Kidney epithelial cell (primary cell): ENCODE data around the gene CORO1A. TPM values are rescaled to one million over a fixed set of nuclear protein-coding genes. Genes with fewer than 3 reads are reported as not detected.

Source experiments
- DNase-seq: peaks from one replicate; pipeline ENCODE4 v3.0.0-alpha.2; 2010; ENCODE audit warnings: low read depth
- H3K27me3 ChIP-seq: 2 replicates; pipeline ENCODE4 v1.6.0; 2011; ENCODE audit warnings: low read length; ENCODE audit not compliant: control insufficient read depth, insufficient read depth
- H3K36me3 ChIP-seq: 2 replicates; pipeline ENCODE4 v1.5.1; 2011; ENCODE audit warnings: low read length; ENCODE audit not compliant: control insufficient read depth, insufficient read depth
- H3K4me3 ChIP-seq: 2 replicates; pipeline ENCODE4 v1.5.1; 2011; ENCODE audit warnings: low read depth, mild to moderate bottlenecking, control low read depth, low read length
- total RNA-seq: library from RNA; depleted of rRNA; stranded (reverse); fragments of >200 nt; gene quantifications from 2 replicates; pipeline ENCODE4 v1.2.3, GENCODE V29; 2015
- TF ChIP-seq, protein P1 (sequence below): IDR thresholded peaks from 2 replicates; pipeline ENCODE4 v1.5.1; 2011; ENCODE audit warnings: mild to moderate bottlenecking, moderate library complexity, low read length, control low read depth, inconsistent platforms; ENCODE audit not compliant: insufficient read depth, poor library complexity, severe bottlenecking

The CORO1A gene
- total RNA-seq, 1 donor from 2014 or later: 10.8 TPM

- no peak for DNase-seq
- Histone ChIP-seq H3K4me3 (no peak overlapping the region), H3K36me3 (no peaks in the 10 kb centered on the region), H3K27me3 (no peaks in the 10 kb centered on the region)
- TF ChIP-seq, protein P1, sequence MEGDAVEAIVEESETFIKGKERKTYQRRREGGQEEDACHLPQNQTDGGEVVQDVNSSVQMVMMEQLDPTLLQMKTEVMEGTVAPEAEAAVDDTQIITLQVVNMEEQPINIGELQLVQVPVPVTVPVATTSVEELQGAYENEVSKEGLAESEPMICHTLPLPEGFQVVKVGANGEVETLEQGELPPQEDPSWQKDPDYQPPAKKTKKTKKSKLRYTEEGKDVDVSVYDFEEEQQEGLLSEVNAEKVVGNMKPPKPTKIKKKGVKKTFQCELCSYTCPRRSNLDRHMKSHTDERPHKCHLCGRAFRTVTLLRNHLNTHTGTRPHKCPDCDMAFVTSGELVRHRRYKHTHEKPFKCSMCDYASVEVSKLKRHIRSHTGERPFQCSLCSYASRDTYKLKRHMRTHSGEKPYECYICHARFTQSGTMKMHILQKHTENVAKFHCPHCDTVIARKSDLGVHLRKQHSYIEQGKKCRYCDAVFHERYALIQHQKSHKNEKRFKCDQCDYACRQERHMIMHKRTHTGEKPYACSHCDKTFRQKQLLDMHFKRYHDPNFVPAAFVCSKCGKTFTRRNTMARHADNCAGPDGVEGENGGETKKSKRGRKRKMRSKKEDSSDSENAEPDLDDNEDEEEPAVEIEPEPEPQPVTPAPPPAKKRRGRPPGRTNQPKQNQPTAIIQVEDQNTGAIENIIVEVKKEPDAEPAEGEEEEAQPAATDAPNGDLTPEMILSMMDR: no peak
These were observed 40.6 kb upstream of the CORO1A start for GRCh38 chr16:30142672-30143346.

- Histone ChIP-seq H3K27me3 (no peaks in the 10 kb centered on the region), H3K36me3 (no peaks in the 10 kb centered on the region), H3K4me3 (no peak overlapping the region)
- TF ChIP-seq, protein P1: no peak
- no peak for DNase-seq
These were observed 40.1 kb upstream of the CORO1A start for GRCh38 chr16:30143347-30143702.

GRCh38 chr16:30144017-30144416 lies 39.4 kb upstream of the CORO1A start:
- Histone ChIP-seq H3K27me3 (no peaks in the 10 kb centered on the region), H3K4me3 (no peak overlapping the region), H3K36me3 (no peaks in the 10 kb centered on the region)
- no peak for DNase-seq
- TF ChIP-seq, protein P1: no peak

DNA sequence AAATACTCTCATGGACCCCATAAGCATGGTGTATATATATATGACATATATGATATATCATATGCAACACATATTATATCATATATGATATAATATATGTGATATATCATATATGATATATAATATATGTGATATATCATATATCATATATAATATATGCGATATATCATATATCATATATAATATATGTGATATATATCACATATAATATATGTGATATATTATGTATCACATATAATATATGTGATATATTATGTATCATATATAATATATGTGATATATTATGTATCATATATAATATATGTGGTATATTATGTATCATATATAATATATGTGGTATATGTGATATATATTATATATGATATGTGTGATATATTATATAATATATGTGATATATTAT lies 38.5 kb upstream of the CORO1A start:
- no peaks in the 10 kb centered on the region for H3K36me3 ChIP-seq
- TF ChIP-seq, protein P1: no peak
- H3K4me3 ChIP-seq: no peak overlapping the region
- no peaks in the 10 kb centered on the region for H3K27me3 ChIP-seq
- no peak for DNase-seq

DNA sequence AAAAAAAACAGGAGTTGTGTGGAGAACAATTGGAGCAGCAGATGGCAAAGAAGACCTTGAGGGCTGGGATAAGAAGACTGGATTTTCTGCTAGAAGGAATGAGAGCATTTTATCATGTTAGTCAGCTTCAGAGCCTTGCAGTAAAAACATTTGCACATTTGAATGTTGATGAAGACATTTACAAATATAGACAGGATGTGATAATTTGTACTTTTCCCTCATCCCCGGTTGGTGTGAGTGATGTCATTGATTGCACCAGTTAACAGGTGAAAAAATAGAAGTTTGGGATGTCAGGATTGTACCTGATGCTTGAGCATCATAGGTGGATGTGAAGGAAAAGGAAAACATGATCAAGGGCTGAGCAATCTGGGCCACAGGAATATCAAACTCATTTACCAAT lies 37.7 kb upstream of the CORO1A start:
- TF ChIP-seq, protein P1: no peak
- no peaks in the 10 kb centered on the region for H3K36me3 ChIP-seq
- DNase-seq: no peak
- no peak overlapping the region for H3K4me3 ChIP-seq
- H3K27me3 ChIP-seq: no peaks in the 10 kb centered on the region

- H3K27me3 ChIP-seq: no peaks in the 10 kb centered on the region
- H3K36me3 ChIP-seq: no peaks in the 10 kb centered on the region
- TF ChIP-seq, protein P1: no peak
- DNase-seq: no peak
- H3K4me3 ChIP-seq: no peak overlapping the region
These were observed 35.4 kb upstream of the CORO1A start for GRCh38 chr16:30147843-30148510.
